ENCODE measurements around the gene ZCWPW1. TPM values are rescaled to one million over a fixed set of nuclear protein-coding genes. Genes with fewer than 3 reads are reported as not detected.
A peak's percentile ranks its signal among the peaks of the same experiment; 100 is the strongest.

The ZCWPW1 gene
- total and polyA plus RNA-seq, 10 of the 15 experiments (the other 5 are each of a cell fraction or from before 2014, with no cell fraction given), result 1.3 to 4.4 (median 3.7) TPM

GRCh38 chr7:100429637-100430492, 1.4 kb upstream of the ZCWPW1 start, which contains the start of gene MEPCE (continued):
- TF ChIP-seq RUNX3 (IDR thresholded peaks at IDR 0.05; ENCODE audit: low read length) (no peak), ZNF592 (IDR thresholded peaks at IDR 0.05) (no peak), PAX5 (IDR thresholded peaks at IDR 0.05; ENCODE audit: borderline replicate concordance, low read depth, low read length) (peak; percentile 35; the same call in 1 of the 2 replicates), FOXM1 (IDR thresholded peaks at IDR 0.05; ENCODE audit: low read depth, low read length) (no peak), TCF3 (IDR thresholded peaks at IDR 0.05; ENCODE audit: borderline replicate concordance, insufficient read depth, low read depth, low read length) (0 out of 2 replicates have a peak, but pooled peaks have one; percentile 27), RFX5 (IDR thresholded peaks at IDR 0.05; ENCODE audit: low read depth, low read length) (no peak), SKIL (IDR thresholded peaks at IDR 0.05; ENCODE audit: low read depth, poor library complexity, severe bottlenecking) (no peak), STAT3 (IDR thresholded peaks at IDR 0.05; ENCODE audit: low read depth, low read length) (no peak), USF2 (IDR thresholded peaks at IDR 0.05; ENCODE audit: borderline replicate concordance, low read depth, low read length) (no peak), HSF1 (IDR thresholded peaks at IDR 0.05; ENCODE audit: low read depth, low read length) (no peak), GABPA (IDR thresholded peaks at IDR 0.05; ENCODE audit: low read depth) (no peak), PML (IDR thresholded peaks at IDR 0.05; ENCODE audit: low read length) (no peak), NR2F1 (conservative IDR thresholded peaks at IDR 0.05) (peak; percentile 72; the same call in 1 of the 2 replicates), SUZ12 (IDR thresholded peaks at IDR 0.05; ENCODE audit: unreplicated experiment) (no peak), MLLT1 (IDR thresholded peaks at IDR 0.05) (0 out of 2 replicates have a peak, but pooled peaks have one; percentile 27), CHD4 (IDR thresholded peaks at IDR 0.05) (no peak), SMAD5 (IDR thresholded peaks at IDR 0.05; ENCODE audit: low read depth) (peak; percentile 12; the same call in 1 of the 2 replicates)
